ENCODE data around the gene XYLB.

- TF ChIP-seq POLR2A (IDR thresholded peaks at IDR 0.05; ENCODE audit: low read depth, low read length) (no peak), POLR2AphosphoS5 (IDR thresholded peaks at IDR 0.05; ENCODE audit: low read depth, low read length) (no peak), TAF1 (IDR thresholded peaks at IDR 0.05; ENCODE audit: low read depth, low read length) (no peak), POU2F2 (IDR thresholded peaks at IDR 0.05; ENCODE audit: low read depth, low read length) (no peak), SPI1 (IDR thresholded peaks at IDR 0.05; ENCODE audit: low read depth, low read length) (no peak)
Observed at GRCh38 chr3:38460377-38461270, 114.0 kb downstream of the XYLB start.

Measured in GM12891 (cell line).